Embryonic facial prominence (tissue), 1 donor: ENCODE results near the gene TAGLN2.

ENCODE experiments used
- DNase-seq: peaks from one replicate; pipeline ENCODE4 v3.0.0-alpha.2; 2016; ENCODE audit errors: extremely low spot score

The TAGLN2 gene

GRCh38 chr1:159873530-159874143 lies 51.7 kb downstream of the TAGLN2 start:
- no peak for DNase-seq

GRCh38 chr1:159872891-159873290 lies 52.4 kb downstream of the TAGLN2 start:
- DNase-seq: no peak

GRCh38 chr1:159870704-159871103 lies 54.6 kb downstream of the TAGLN2 start:
- DNase-seq: no peak

- DNase-seq: no peak
Observed at GRCh38 chr1:159869607-159870006, 55.7 kb downstream of the TAGLN2 start.

GRCh38 chr1:159869173-159869572 lies 56.1 kb downstream of the TAGLN2 start:
- no peak for DNase-seq

- no peak for DNase-seq
Observed at GRCh38 chr1:159868766-159869165, 56.5 kb downstream of the TAGLN2 start.
